A549 (cell line): ENCODE results near the gene PCBP3. TPM values are rescaled to one million over a fixed set of nuclear protein-coding genes. Genes with fewer than 3 reads are reported as not detected.
"Not testable (repeated sequence)": the region's sequence is repeated elsewhere in the genome, so short reads cannot be mapped to it uniquely, and the experiment has no call there.

Experiments
- ATAC-seq, 2 experiments: fragments of 200-7000 bp in 1 of 2; fragments of >200 bp in 1 of 2; cut with Nextera tagmentation in 1 of 2; cut with Tn5 transposase in 1 of 2; 3 replicates each; pipeline versions ENCODE4 v1.8.0 to v1.9.1; 2018 to 2020; ENCODE audit warnings: mild to moderate bottlenecking in 1 of 2, moderate library complexity in 1 of 2
- CTCF ChIA-PET: fragments of 300-600 bp; sonication (Branson Sonifier 250); formaldehyde crosslinking; extraction: SDS; loops from one replicate; lab custom pipeline; 2021; ENCODE audit warnings: antibody characterized with exemption, inconsistent platforms; lab: Yijun Ruan, JAX
- POLR2A ChIA-PET: fragments of 350-600 bp; formaldehyde crosslinking; extraction: SDS; loops from one replicate; lab custom pipeline; 2021; ENCODE audit warnings: antibody characterized with exemption, inconsistent platforms; lab: Yijun Ruan, JAX
- DNase-seq, 2 experiments: peaks; one replicate each; pipeline versions ENCODE4 v3.0.0 to v3.0.0-alpha.2; 2011 to 2016; ENCODE audit warnings: low read depth in 1 of 2, low spot score in 1 of 2
- FAIRE-seq: peaks from 2 replicates; lab custom pipeline; 2011; peaks lifted over from hg19 to GRCh38; lab: Jason Lieb, UNC
- H3K27ac ChIP-seq, 2 experiments: fragments of >200 bp; sonication (Bioruptor Twin); formaldehyde crosslinking; 3 replicates each; pipeline ENCODE4 v1.5.1; 2016 to 2017
- H3K4me1 ChIP-seq: fragments of >200 bp; sonication (Bioruptor Twin); formaldehyde crosslinking; 3 replicates; pipeline ENCODE4 v1.6.1; 2016
- H3K4me2 ChIP-seq: fragments of >200 bp; sonication (Bioruptor Twin); formaldehyde crosslinking; 3 replicates; pipeline ENCODE4 v1.6.1; 2016
- H3K4me3 ChIP-seq: fragments of >200 bp; sonication (Bioruptor Twin); formaldehyde crosslinking; 3 replicates; pipeline ENCODE4 v1.5.1; 2016
- H3K9me3 ChIP-seq: fragments of >200 bp; sonication (Bioruptor Twin); formaldehyde crosslinking; 3 replicates; pipeline ENCODE4 v1.6.1; 2016
- CBX8 ChIP-seq: fragments of 200-600 bp; sonication (generic); IDR thresholded peaks from 2 replicates; pipeline ENCODE4 v1.6.1; 2016
- CEBPB ChIP-seq, 2 experiments: fragments of >200 bp in 1 of 2; sonication (Bioruptor Twin) in 1 of 2; formaldehyde crosslinking in 1 of 2; IDR thresholded peaks; 2 replicates each; pipeline ENCODE4 v1.6.1; 2012 to 2016
- EHF ChIP-seq: fragments of 250-450 bp; sonication (Bioruptor Pico); IDR thresholded peaks from 2 replicates; pipeline ENCODE4 v1.5.0; 2020; ENCODE audit warnings: mild to moderate bottlenecking
- EHMT2 ChIP-seq: fragments of 200-600 bp; sonication (generic); IDR thresholded peaks from 2 replicates; pipeline ENCODE4 v1.6.1; 2016; ENCODE audit warnings: antibody characterized with exemption, low read depth, mild to moderate bottlenecking, moderate library complexity
- FOSB ChIP-seq: fragments of 250-450 bp; sonication (Bioruptor Pico); IDR thresholded peaks from 2 replicates; pipeline ENCODE4 v1.5.0; 2020; ENCODE audit warnings: mild to moderate bottlenecking, moderate library complexity
- HDAC2 ChIP-seq: fragments of 200-600 bp; sonication (generic); IDR thresholded peaks from 2 replicates; pipeline ENCODE4 v1.6.1; 2016
- JUN ChIP-seq, 2 experiments: fragments of >200 bp; sonication (Bioruptor Twin); formaldehyde crosslinking; IDR thresholded peaks; 2 replicates in 1 of 2; 3 replicates in 1 of 2; pipeline ENCODE4 v1.6.1; 2016 to 2017
- MAFK ChIP-seq: fragments of 450-650 bp; IDR thresholded peaks from 2 replicates; pipeline ENCODE4 v1.6.1; 2014; ENCODE audit not compliant: partially characterized antibody
- NFE2L2 ChIP-seq: fragments of 150-350 bp; conservative IDR thresholded peaks from 2 replicates; pipeline ENCODE4 v1.6.1; 2014; ENCODE audit warnings: low read length
- PHF8 ChIP-seq: fragments of 200-600 bp; sonication (generic); IDR thresholded peaks from 2 replicates; pipeline ENCODE4 v1.6.1; 2016; ENCODE audit warnings: low read depth, mild to moderate bottlenecking, antibody characterized with exemption, moderate library complexity, borderline replicate concordance
- RCOR1 ChIP-seq: fragments of 150-350 bp; IDR thresholded peaks from 2 replicates; pipeline ENCODE4 v1.6.1; 2014; ENCODE audit warnings: antibody characterized with exemption, low read length, low read depth
- SREBF2 ChIP-seq: fragments of 450-650 bp; IDR thresholded peaks from 2 replicates; pipeline ENCODE4 v1.6.1; 2014; ENCODE audit warnings: mild to moderate bottlenecking, moderate library complexity
- TP53 ChIP-seq: fragments of 250-450 bp; sonication (Bioruptor Pico); IDR thresholded peaks from 2 replicates; pipeline ENCODE4 v1.5.0; 2021; ENCODE audit warnings: mild to moderate bottlenecking, moderate library complexity
- ZSCAN20 ChIP-seq: fragments of 250-450 bp; sonication (Bioruptor Pico); IDR thresholded peaks from 2 replicates; pipeline ENCODE4 v1.8.0; 2022; ENCODE audit warnings: mild to moderate bottlenecking, moderate library complexity
- WGBS: methylation state at CpG from one replicate; pipeline ENCODE4 v1.1.6; 2017; ENCODE audit errors: missing lambda C conversion rate; 5-methylcytosine and 5-hydroxymethylcytosine counted together
- polyA plus RNA-seq, 4 experiments: library from polyadenylated mRNA; depleted of rRNA in 3 of 4; stranded (reverse); fragments of >200 nt; fragmentation: RNase III in 1 of 4; extraction: RNeasy Plus Mini Kit Qiagen cat#74134 plus additional on column Dnase treatment in 1 of 4; gene quantifications; 2 replicates in 3 of 4; 3 replicates in 1 of 4; pipeline ENCODE4 v1.2.3, GENCODE V29; 2011 to 2017
- TF ChIP-seq, protein P1 (sequence below): fragments of 250-450 bp; sonication (Bioruptor Pico); IDR thresholded peaks from 2 replicates; pipeline ENCODE4 v1.5.0; 2021; ENCODE audit warnings: mild to moderate bottlenecking, moderate library complexity, borderline replicate concordance
- TF ChIP-seq, protein P2 (sequence below): fragments of >200 bp; sonication (Bioruptor Twin); formaldehyde crosslinking; IDR thresholded peaks from 3 replicates; pipeline ENCODE4 v1.6.1; 2016
- TF ChIP-seq, protein P3 (sequence below): IDR thresholded peaks from 2 replicates; pipeline ENCODE4 v1.6.1; 2012; ENCODE audit warnings: low read depth, borderline replicate concordance

PCBP3 gene
- polyA plus RNA-seq, 2 of the 4 experiments (the other 2 are of a cell fraction) = 0.30 to 0.34 TPM

DNA sequence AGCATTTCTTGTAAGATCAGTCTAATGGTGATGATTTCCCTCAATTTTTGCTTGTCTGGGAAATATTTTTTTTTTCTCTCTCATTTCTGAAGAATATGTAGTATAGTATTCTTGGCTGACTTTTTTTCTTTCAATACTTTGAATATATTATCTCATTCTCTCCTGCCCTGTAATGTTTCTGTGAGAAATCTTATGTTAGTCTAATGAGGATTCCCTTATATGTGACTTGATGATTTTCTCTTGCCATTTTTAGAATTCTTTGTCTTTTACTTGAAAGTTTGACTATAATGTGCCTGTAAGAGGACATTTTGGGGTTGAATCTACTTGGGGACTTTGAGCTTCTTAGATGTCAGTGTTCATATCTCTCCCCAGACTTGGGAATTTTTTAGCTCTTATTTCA is 40.0 kb upstream of the PCBP3 start (continued):
- TF ChIP-seq CEBPB (IDR thresholded peaks at IDR 0.05) = no peak
- TF ChIP-seq, protein P1, sequence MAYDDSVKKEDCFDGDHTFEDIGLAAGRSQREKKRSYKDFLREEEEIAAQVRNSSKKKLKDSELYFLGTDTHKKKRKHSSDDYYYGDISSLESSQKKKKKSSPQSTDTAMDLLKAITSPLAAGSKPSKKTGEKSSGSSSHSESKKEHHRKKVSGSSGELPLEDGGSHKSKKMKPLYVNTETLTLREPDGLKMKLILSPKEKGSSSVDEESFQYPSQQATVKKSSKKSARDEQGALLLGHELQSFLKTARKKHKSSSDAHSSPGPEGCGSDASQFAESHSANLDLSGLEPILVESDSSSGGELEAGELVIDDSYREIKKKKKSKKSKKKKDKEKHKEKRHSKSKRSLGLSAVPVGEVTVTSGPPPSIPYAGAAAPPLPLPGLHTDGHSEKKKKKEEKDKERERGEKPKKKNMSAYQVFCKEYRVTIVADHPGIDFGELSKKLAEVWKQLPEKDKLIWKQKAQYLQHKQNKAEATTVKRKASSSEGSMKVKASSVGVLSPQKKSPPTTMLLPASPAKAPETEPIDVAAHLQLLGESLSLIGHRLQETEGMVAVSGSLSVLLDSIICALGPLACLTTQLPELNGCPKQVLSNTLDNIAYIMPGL (CRISPR knock-in tag) = no peak
- TF ChIP-seq TP53 (CRISPR knock-in tag) = no peak
- no peak for TF ChIP-seq MAFK
- no peak for TF ChIP-seq EHMT2

DNA sequence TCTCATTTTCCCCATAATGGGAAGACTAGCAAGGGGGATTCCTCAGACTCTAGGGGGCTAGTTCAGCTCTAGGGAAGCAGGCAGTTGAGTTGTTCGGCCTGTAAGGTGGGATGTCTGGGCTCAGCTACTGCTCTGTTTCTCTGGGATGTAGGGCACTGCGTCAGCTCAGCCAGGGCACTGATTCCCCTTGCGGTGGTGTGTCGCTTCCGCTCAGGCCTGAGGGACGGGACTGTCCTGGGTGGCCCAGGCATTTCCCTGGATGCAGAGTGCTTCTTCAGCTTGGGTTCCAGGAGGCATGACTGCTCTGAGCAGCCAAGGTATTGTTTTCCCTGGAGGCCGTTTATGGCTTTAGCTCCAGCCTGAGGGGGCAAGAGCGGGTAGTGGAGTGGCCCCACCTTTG is 38.8 kb upstream of the PCBP3 start:
- CTCF ChIA-PET = interaction anchor here (0.8 kb wide), 1 partner anchor 9 kb away, joined by 3 read pairs; no protein-coding TSS in a partner anchor
- H3K4me2 ChIP-seq, H3K9me3 ChIP-seq, FAIRE-seq, ATAC-seq, POLR2A ChIA-PET, H3K4me3 ChIP-seq, H3K4me1 ChIP-seq, DNase-seq, H3K27ac ChIP-seq: not testable (repeated sequence)
- WGBS = no CpG with 5 or more reads among the region's 8 CpGs

DNA sequence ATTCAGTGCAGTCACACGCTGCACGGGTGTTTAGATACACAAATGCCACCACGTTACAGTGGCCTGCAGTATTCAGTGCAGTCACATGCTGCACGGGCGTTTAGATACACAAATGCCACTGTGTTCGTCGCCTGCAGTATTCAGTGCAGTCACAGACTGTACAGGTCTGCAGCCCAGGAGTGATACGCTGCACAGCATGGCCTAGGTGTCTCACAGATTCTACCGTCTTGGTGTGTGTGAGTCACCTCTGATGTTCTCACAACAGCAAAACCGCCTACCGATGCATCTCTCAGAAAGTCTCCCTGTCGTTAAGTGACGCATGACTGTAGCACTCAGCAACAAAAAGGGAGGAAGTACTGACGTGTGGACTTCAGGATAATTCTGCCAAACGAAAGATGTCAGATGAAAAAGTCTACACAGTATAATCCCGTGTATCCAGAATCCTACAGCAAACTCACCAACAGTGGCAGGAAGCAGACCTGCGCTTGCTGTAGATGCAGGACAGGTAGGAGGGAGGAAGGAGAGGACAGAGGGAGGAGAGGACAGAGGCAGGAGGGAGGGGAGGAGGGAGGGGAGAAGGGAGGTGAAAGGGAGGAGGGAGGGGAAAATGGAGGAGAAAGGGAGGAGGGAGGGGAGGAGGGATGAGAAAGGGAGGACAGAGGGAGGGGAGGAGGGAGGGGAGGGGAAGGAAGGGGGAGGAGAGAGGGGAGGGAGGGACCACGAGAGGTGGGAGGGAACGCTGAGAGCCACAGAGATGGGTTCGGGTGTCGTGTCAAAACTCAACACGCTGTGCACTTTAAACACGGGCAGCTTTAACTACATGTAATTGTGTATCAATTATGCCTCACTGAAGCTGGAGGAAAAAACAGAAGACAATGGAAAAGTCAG is 36.3 kb upstream of the PCBP3 start:
- FAIRE-seq = no peak
- Histone ChIP-seq H3K4me3 (no peak overlapping the region), H3K27ac (no peak overlapping the region)
- TF ChIP-seq PHF8 (no peak), RCOR1 (no peak), NFE2L2 (no peak), FOSB (no peak), MAFK (no peak), JUN (IDR thresholded peaks at IDR 0.05) (no peak), EHF (CRISPR knock-in tag) (no peak), CBX8 (no peak), ZSCAN20 (no peak), HDAC2 (no peak), SREBF2 (no peak)
- TF ChIP-seq, protein P2, sequence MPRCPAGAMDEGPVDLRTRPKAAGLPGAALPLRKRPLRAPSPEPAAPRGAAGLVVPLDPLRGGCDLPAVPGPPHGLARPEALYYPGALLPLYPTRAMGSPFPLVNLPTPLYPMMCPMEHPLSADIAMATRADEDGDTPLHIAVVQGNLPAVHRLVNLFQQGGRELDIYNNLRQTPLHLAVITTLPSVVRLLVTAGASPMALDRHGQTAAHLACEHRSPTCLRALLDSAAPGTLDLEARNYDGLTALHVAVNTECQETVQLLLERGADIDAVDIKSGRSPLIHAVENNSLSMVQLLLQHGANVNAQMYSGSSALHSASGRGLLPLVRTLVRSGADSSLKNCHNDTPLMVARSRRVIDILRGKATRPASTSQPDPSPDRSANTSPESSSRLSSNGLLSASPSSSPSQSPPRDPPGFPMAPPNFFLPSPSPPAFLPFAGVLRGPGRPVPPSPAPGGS = no peak
- TF ChIP-seq, protein P3, sequence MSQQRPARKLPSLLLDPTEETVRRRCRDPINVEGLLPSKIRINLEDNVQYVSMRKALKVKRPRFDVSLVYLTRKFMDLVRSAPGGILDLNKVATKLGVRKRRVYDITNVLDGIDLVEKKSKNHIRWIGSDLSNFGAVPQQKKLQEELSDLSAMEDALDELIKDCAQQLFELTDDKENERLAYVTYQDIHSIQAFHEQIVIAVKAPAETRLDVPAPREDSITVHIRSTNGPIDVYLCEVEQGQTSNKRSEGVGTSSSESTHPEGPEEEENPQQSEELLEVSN = no peak
- TF ChIP-seq, all 56 proteins: peak for 0
- peak; percentile 40 to 85; a peak in 4 of 6 replicates for ATAC-seq
- H3K4me2 ChIP-seq = no peak overlapping the region
- POLR2A ChIA-PET = no interaction called here
- no peaks in the 10 kb centered on the region; the same call in 2 of the 3 replicates for H3K9me3 ChIP-seq
- CTCF ChIA-PET = interaction anchor here (0.9 to 1.0 kb wide), 2 partner anchors 9 to 14 kb away, joined by 3 read pairs; no protein-coding TSS in a partner anchor
- 0 out of 3 replicates have a peak, but pooled peaks cover 3% of the 10 kb centered on the region for H3K4me1 ChIP-seq
- WGBS = 36% methylated on average over 14 of the region's 23 CpGs
- peak in 1 of 2 experiments; percentile 49 for DNase-seq

DNA sequence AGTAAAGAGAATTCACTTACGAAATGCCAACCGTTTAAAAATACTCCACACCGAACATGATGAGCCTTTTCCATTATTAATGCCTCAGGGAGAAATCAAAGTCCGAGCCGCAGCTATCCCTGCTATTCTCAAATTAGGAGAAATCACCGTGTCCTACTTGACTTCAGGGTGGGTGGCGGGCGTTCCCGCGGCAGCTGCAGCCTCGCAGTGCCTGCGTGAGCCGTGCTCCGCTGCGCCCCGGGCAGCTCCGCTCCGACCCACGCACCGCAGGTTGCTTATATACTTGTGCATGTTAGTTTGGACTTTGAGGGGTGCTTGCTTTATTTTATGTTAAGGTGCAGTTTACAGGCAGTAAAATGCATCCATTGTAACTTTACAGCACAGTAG is 35.6 kb upstream of the PCBP3 start:
- H3K4me2 ChIP-seq = no peak overlapping the region
- POLR2A ChIA-PET = no interaction called here

DNA sequence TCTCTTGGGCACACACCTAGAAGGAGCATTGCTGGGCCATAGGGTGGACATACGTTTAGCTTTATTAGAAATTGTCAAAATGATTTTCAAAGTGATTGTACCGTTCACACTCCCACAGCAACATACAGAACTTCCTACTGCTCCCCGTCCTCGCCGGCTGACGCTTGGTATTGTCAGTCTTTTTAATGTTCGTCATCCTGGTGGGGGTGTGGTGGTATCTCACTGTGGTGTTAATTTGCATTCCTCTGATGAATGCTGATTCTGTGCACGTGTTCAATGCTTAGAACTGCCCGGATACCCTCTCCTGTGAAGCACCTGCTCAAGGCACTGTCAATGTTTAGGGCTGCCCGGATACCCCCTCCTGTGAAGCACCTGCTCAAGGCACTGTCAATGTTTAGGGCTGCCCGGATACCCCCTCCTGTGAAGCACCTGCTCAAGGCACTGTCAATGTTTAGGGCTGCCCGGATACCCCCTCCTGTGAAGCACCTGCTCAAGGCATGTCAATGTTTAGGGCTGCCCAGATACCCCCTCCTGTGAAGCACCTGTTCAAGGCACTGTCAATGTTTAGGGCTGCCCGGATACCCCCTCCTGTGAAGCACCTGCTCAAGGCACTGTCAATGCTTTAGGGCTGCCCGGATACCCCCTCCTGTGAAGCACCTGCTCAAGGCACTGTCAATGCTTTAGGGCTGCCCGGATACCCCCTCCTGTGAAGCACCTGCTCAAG is 34.6 kb upstream of the PCBP3 start:
- CTCF ChIA-PET = interaction anchor here (1.1 kb wide), 1 partner anchor 53 kb away, joined by 7 read pairs; no protein-coding TSS in a partner anchor
- WGBS = 2% methylated on average over 9 of the region's 15 CpGs
- ATAC-seq, POLR2A ChIA-PET, FAIRE-seq, H3K4me1 ChIP-seq, H3K27ac ChIP-seq, H3K9me3 ChIP-seq, DNase-seq, H3K4me2 ChIP-seq, H3K4me3 ChIP-seq: not testable (repeated sequence)

More for the DNA sequence above, 35.6 kb upstream of the PCBP3 start:
- Histone ChIP-seq H3K27ac (no peak overlapping the region), H3K4me3 (no peak overlapping the region), H3K4me1 (0 out of 3 replicates have a peak, but pooled peaks cover 3% of the 10 kb centered on the region), H3K9me3 (no peaks in the 10 kb centered on the region; the same call in 2 of the 3 replicates)
- CTCF ChIA-PET = interaction anchor here (1.0 to 1.1 kb wide), 2 partner anchors 10 to 52 kb away, joined by 3 to 7 read pairs; no protein-coding TSS in a partner anchor
- TF ChIP-seq, protein P2 = no peak
- FAIRE-seq (no peak), DNase-seq (no peak), ATAC-seq (no peak)
- WGBS = 77% methylated on average over 20 of the region's 20 CpGs

DNA sequence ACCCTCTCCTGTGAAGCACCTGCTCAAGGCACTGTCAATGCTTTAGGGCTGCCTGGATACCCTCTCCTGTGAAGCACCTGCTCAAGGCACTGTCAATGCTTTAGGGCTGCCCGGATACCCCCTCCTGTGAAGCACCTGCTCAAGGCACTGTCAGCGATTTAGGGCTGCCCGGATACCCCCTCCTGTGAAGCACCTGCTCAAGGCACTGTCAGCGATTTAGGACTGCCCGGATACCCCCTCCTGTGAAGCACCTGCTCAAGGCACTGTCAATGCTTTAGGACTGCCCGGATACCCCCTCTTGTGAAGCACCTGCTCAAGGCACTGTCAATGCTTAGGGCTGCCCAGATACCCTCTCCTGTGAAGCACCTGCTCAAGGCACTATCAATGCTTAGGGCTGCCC is 33.9 kb upstream of the PCBP3 start:
- H3K9me3 ChIP-seq, ATAC-seq, FAIRE-seq, H3K4me3 ChIP-seq, DNase-seq, H3K4me2 ChIP-seq, CTCF ChIA-PET, POLR2A ChIA-PET, H3K4me1 ChIP-seq, H3K27ac ChIP-seq: not testable (repeated sequence)
- 0% methylated on average over 1 of the region's 6 CpGs for WGBS
